Measurements from ENCODE around the gene APBA2. TPM values are rescaled to one million over a fixed set of nuclear protein-coding genes. Genes with fewer than 3 reads are reported as not detected.

Gene APBA2
- total RNA-seq, 1 experiment from 2014 or later, result not detected

DNA sequence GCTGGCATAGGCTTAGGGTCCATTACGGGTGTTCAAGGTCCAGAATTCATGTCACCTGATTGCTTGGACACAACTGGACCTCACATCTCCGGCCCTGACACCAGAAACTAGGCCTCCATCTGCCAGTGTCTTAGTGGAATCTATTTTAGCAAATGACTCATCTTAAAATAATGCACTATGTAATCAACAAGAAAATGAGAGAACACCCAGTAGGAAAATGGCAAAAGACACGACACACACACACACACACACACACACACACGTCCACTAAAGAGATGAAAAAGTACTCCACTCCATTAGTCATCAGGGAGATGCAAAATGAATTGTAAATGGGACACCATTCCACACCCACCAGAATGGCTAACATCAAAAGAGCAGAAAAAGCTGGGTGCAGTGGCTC is 11.2 kb downstream of the APBA2 start:
- DNase-seq (ENCODE audit: low spot score), result no peak

DNA sequence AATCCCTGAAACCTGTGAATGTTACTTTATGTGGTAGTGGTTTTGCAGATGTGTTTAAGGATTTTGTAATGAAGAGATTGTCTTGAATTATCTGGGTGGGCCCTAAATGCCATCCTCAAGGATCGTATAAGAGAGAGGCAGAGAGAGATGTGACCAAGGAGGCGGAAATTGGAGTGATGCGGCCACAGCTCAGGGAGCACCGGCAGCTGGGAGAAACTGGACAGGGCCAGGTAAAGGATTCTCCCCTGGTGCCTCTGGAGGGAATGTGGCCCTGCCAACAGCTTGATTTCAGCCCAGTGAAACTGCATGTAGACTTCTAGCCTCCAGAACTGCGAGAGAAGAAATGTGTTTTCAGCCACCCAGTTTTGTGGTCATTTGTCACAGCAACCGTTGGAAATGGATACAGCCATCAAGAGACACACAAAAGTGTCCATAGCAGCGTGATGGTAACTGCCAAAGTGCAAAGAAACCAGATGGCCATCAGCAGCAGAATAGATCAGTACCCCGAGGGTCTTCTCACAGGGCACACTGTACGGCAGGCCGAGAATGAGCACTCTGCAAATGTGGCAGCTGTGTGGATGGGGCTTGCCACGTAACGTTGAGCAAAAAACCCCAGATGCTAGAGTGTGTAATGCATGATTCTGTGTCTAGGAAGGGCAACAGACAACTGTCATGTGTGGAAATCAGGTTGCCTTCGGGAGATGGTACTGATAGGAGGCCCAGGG is 12.2 kb downstream of the APBA2 start:
- no peak for DNase-seq (ENCODE audit: low spot score)

DNA sequence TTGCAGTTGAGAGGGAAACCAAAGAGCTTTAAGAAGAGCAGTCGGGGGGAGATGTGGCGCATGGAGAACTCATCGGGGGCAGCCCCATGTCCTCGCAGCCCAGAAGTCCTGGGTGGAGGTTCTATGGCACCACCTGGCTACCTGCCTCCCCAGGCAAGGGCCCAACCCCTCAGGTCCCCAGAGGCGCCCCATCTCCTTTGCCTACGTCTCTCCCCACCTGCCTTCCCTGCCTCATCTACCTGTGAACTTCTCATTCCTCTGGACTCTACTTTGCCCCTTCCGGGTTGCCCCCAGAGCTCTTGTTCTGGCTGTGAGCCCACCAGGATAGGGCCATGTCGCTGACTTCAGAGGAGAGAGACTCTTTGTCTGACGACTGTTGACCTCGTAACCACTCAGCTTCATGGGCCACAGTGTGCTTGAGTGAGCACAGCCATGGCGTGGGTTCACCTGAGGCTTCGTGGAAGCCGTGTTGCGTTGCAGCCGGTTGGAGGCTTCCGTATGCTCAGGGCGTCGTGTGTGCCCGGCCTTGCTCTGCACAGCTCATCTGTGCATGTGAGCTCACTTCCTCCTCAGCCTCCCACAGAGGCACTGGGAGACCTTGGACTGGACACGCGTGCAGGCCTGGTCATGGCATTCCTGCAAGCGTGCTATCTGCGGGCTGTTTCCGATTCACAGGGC is 13.4 kb downstream of the APBA2 start:
- DNase-seq (ENCODE audit: low spot score), result no peak

GRCh38 chr15:28900041-28900891 is 14.5 kb downstream of the APBA2 start:
- no peak for DNase-seq (ENCODE audit: low spot score)

GRCh38 chr15:28900892-28901586 is 15.3 kb downstream of the APBA2 start:
- DNase-seq (ENCODE audit: low spot score), result no peak

GRCh38 chr15:28901587-28901980 is 15.8 kb downstream of the APBA2 start:
- DNase-seq (ENCODE audit: low spot score), result no peak

DNA sequence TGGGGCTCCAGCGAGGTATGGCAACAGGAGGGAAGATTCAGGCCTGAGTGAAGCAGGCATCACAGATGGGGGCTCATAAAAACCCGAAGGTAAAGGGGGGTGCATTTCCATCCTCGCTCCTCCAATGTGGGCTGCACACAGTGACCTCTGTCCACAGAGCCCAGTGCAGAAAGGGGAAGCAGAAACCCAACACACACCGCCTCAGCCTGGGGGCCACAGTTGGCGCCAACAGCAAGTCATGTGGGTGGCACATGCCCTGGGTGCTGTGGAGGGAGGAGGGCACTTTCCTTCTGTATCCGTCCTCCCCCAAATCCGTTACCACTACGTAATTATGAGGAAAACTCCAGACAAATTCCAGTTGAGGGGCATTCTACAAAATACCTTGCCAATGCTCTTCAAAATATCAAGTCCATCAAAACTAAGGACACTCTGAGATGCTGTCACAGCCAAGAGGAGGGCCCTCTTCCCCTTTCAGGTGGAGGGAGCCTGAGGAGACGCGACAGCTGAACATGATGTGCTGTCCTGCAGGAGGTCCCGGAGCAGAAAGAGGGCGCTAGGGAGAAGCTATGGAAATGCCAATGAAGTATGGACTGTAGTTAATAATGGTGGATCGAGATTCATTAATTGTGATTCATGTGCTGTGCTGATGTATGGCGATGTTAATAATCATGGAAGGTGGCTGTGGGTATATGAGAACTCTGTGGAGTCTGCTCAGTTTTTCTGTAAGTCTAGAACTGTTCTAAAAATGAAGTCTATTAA is 16.4 kb downstream of the APBA2 start:
- DNase-seq (ENCODE audit: low spot score), result peak; percentile 5

- DNase-seq (ENCODE audit: low spot score), result no peak
Measured at GRCh38 chr15:28902856-28903255, 17.1 kb downstream of the APBA2 start.

DNA sequence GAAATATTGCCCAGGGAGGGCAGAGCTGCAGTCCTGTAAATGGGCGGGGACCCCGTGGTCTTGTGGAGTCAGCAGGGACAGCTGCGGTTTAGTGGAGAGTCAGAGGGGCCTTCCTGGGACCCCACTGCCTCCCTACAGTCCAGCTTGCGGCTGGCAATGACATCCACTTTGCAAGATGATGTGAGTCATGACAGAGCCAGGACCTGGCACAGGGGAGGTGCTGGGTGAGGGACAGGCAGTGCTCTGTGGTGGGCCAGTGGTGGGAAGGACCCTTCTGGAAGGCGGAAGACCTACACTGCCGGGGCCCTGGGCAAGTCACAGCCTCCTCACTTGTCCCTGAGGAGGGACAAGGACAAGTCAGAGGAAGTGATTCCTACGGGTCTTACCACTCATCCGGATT is 17.8 kb downstream of the APBA2 start:
- DNase-seq (ENCODE audit: low spot score), result no peak

- DNase-seq (ENCODE audit: low spot score), result no peak
Measured at GRCh38 chr15:28904003-28904402, 18.2 kb downstream of the APBA2 start.

- no peak for DNase-seq (ENCODE audit: low spot score)
Measured at GRCh38 chr15:28904541-28905315, 19.0 kb downstream of the APBA2 start.

- no peak for DNase-seq (ENCODE audit: low spot score)
Measured at GRCh38 chr15:28907338-28907960, 21.7 kb downstream of the APBA2 start.

DNA sequence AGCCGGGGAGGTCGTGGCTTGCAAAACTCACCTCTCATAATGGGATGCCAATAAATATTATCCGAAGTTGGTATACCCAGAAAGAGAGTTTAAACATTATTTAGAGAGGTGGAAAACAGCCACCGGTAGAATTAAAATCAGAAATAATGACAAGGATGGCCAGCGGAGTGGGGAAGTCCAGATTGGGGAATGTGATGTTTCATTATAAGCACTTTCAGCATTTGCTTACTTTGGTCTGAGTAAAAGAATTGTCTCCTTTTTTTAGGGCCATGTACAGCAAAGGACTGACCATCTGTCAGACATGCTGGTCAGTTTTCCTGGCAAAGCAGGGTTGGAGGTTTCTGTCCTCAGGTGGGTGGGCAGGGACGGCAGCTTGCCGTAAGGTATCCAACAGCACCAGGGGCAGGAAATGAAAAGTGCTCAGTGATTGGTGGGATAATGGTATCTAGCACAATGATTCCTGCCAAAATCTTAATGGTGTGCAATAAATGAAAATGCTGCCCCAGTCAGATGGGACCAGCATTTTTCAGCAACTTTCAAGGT is 24.3 kb downstream of the APBA2 start:
- DNase-seq (ENCODE audit: low spot score), result no peak

GRCh38 chr15:28911310-28911931 is 25.6 kb downstream of the APBA2 start:
- no peak for DNase-seq (ENCODE audit: low spot score)

DNA sequence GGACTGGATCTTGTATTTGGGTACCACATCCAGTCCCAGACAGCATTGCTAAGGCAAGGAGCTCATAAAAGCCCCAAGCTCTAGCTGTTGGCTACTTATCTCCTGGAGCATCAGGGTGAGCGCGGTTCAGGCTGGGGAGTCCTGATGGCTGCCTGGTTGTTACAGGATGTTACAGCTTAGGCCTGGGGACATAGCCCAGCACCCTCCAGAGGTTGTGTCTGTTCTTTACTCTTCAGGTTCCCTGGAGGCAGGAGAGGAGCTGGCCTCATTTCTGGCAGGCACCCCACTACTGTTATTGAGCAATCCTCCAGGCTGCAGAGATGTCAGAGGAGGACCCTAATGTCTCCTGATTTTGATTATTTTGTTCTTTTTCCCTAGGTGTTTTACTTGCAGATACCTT is 26.6 kb downstream of the APBA2 start:
- no peak for DNase-seq (ENCODE audit: low spot score)

- peak; percentile 12 for DNase-seq (ENCODE audit: low spot score)
Measured at GRCh38 chr15:28913171-28913765, 27.5 kb downstream of the APBA2 start.

DNA sequence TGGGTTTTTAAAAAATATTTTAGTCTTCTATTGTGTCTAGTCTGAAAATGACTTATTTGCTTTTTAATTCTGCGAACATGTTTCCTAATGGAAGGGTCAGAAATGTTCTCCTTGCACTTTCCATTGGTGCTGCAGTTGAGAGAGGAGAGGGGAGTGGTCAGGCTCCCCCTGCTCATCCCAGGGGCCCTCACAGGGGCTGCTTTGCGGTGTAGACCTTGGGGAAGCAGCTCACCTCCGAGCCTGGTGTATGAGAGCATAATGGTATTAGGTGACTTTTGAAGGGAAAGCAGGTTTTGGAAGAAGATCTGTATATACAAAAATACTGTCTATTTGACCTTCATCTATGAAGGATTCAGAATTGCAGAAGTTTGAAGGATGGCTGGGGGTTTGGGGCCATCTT is 28.3 kb downstream of the APBA2 start:
- no peak for DNase-seq (ENCODE audit: low spot score)

- no peak for DNase-seq (ENCODE audit: low spot score)
Measured at GRCh38 chr15:28914483-28915023, 28.8 kb downstream of the APBA2 start.
